Gastroesophageal sphincter (tissue), 4 donors: Measurements from ENCODE around the gene FGF1. TPM values are rescaled to one million over a fixed set of nuclear protein-coding genes. Genes with fewer than 3 reads are reported as not detected.

Source experiments
- ATAC-seq: fragments of 150-250 bp; one replicate; pipeline ENCODE4 v1.9.1; 2016; ENCODE audit warnings: mild to moderate bottlenecking, moderate library complexity
- H3K27ac ChIP-seq, 4 donors: fragments of 200-600 bp; sonication (generic) in 3 of 4; 1 replicate in 3 of 4; 2 replicates in 1 of 4; pipeline ENCODE4 v1.5.1; 2016 to 2019
- H3K27me3 ChIP-seq: fragments of 200-600 bp; sonication (generic); one replicate; pipeline ENCODE4 v1.5.1; 2019
- H3K36me3 ChIP-seq, 2 donors: fragments of 200-600 bp; sonication (generic); one replicate each; pipeline ENCODE4 v1.5.1; 2019; ENCODE audit warnings: control low read depth in 1 of 2
- H3K4me1 ChIP-seq, 3 donors: fragments of 200-600 bp; sonication (generic); 1 replicate in 2 of 3; 2 replicates in 1 of 3; pipeline ENCODE4 v1.5.1; 2016 to 2019; ENCODE audit warnings: control low read depth in 2 of 3
- H3K4me3 ChIP-seq, 2 donors: fragments of 200-600 bp; sonication (generic); one replicate each; pipeline ENCODE4 v1.5.1; 2019; ENCODE audit warnings: mild to moderate bottlenecking in 1 of 2, moderate library complexity in 1 of 2
- H3K9me3 ChIP-seq, 3 donors: fragments of 200-600 bp; sonication (generic); one replicate each; pipeline ENCODE4 v1.5.1; 2017 to 2019; ENCODE audit warnings: control low read depth in 2 of 3
- EP300 ChIP-seq: sonication (generic); formaldehyde crosslinking; IDR thresholded peaks from one replicate; pipeline ENCODE4 v1.6.1; 2017; ENCODE audit warnings: antibody characterized with exemption, mild to moderate bottlenecking
- POLR2A ChIP-seq, 2 donors: fragments of 450-650 bp; IDR thresholded peaks; one replicate each; pipeline ENCODE4 v1.6.1; 2017; ENCODE audit warnings: antibody characterized with exemption in 2 of 2, mild to moderate bottlenecking in 2 of 2, moderate library complexity in 1 of 2
- POLR2AphosphoS5 ChIP-seq: sonication (generic); formaldehyde crosslinking; IDR thresholded peaks from one replicate; pipeline ENCODE4 v1.6.1; 2017; ENCODE audit warnings: antibody characterized with exemption
- WGBS, 2 donors: methylation state at CpG; one replicate each; pipeline ENCODE4 v1.1.5; 2018; ENCODE audit warnings: low coverage in 1 of 2; 5-methylcytosine and 5-hydroxymethylcytosine counted together
- total RNA-seq, 4 donors: library from RNA; depleted of rRNA; stranded (reverse); fragments of >200 nt; gene quantifications; one replicate each; pipeline ENCODE4 v1.1.0, GENCODE V29; 2016
- TF ChIP-seq, protein P1 (sequence below), 4 experiments: fragments of 200-600 bp in 2 of 4; fragments of 450-650 bp in 2 of 4; sonication (generic) in 1 of 4; IDR thresholded peaks; one replicate each; pipeline ENCODE4 v1.5.1; 2017 to 2019; ENCODE audit warnings: antibody characterized with exemption in 4 of 4, mild to moderate bottlenecking in 2 of 4, moderate library complexity in 2 of 4

Gene FGF1
- total RNA-seq, 4 donors from 2014 or later: 0.16 to 4.2 (median 2.9) TPM

- H3K9me3 ChIP-seq: no peaks in the 10 kb centered on the region
- no peaks in the 10 kb centered on the region for H3K36me3 ChIP-seq
- WGBS, 2 donors: 88 to 89% methylated on average over 3 to 5 of the region's 5 CpGs
- TF ChIP-seq POLR2A (IDR thresholded peaks at IDR 0.05): no peak
- no peak for TF ChIP-seq EP300
- TF ChIP-seq POLR2AphosphoS5: no peak
- TF ChIP-seq, protein P1, sequence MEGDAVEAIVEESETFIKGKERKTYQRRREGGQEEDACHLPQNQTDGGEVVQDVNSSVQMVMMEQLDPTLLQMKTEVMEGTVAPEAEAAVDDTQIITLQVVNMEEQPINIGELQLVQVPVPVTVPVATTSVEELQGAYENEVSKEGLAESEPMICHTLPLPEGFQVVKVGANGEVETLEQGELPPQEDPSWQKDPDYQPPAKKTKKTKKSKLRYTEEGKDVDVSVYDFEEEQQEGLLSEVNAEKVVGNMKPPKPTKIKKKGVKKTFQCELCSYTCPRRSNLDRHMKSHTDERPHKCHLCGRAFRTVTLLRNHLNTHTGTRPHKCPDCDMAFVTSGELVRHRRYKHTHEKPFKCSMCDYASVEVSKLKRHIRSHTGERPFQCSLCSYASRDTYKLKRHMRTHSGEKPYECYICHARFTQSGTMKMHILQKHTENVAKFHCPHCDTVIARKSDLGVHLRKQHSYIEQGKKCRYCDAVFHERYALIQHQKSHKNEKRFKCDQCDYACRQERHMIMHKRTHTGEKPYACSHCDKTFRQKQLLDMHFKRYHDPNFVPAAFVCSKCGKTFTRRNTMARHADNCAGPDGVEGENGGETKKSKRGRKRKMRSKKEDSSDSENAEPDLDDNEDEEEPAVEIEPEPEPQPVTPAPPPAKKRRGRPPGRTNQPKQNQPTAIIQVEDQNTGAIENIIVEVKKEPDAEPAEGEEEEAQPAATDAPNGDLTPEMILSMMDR (IDR thresholded peaks at IDR 0.05): no peak
- no peak for ATAC-seq
- peaks cover 0 to 21% (median 11%) of the 10 kb centered on the region in 3 donors for H3K4me1 ChIP-seq
- no peak overlapping the region for H3K4me3 ChIP-seq
- H3K27me3 ChIP-seq: no peaks in the 10 kb centered on the region
- H3K27ac ChIP-seq: no peak overlapping the region
Measured at GRCh38 chr5:142680605-142681259, 5.2 kb downstream of the FGF1 start.

DNA sequence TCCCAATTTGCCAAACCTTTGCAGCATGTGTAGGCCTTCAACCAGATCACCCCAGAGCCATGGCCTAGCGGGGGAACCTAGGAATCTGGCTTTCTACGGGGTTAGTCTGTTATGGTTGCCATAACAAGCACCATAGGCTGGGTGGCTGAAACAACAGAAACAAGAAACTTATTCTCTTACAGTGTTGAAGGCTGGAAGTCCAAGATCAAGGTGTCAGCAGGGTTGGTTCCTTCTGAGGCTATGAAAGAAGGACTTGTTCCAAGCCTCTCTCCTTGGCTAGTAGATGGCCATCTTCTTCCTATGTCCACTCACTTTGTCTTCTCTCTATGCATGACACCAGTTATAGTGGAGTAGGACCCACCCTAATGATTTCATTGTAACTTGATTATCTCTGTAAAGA, 6.1 kb downstream of the FGF1 start:
- Histone ChIP-seq H3K36me3 (no peaks in the 10 kb centered on the region), H3K4me3 (no peak overlapping the region), H3K27ac (no peak overlapping the region), H3K9me3 (no peaks in the 10 kb centered on the region), H3K4me1 (peaks cover 0 to 11% (median 2%) of the 10 kb centered on the region in 3 donors), H3K27me3 (no peaks in the 10 kb centered on the region)
- 100% methylated on average over 1 of the region's 2 CpGs; no CpG with 5 or more reads in 1 of the 2 donors for WGBS, 2 donors
- no peak for ATAC-seq
- TF ChIP-seq POLR2A (IDR thresholded peaks at IDR 0.05) (no peak), EP300 (no peak), POLR2AphosphoS5 (no peak)
- TF ChIP-seq, protein P1 (IDR thresholded peaks at IDR 0.05): no peak

DNA sequence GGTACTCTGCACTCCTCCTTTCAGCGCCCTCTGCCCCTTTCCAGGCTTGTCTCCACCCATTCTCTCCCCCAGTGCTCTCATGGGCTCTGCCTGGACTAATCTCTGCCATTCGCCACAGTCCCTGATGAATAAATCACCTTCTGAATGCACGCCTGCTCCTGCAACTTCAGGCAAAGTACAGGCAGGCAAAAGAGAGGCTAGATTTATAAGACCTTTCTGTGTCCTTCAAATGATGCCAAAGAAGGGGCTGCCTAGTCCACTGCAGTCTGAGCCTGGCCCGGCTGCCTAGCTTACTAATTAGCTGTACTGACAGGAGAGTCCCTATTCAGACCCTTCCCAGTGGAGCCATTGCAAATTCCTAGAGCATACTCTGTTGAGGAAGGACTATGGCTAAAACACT, 7.4 kb downstream of the FGF1 start:
- 100% methylated on average over 2 to 4 of the region's 4 CpGs for WGBS, 2 donors
- Histone ChIP-seq H3K36me3 (no peaks in the 10 kb centered on the region), H3K4me1 (no peaks in the 10 kb centered on the region), H3K9me3 (no peaks in the 10 kb centered on the region), H3K4me3 (no peak overlapping the region), H3K27me3 (no peaks in the 10 kb centered on the region), H3K27ac (no peak overlapping the region)
- no peak for ATAC-seq
- TF ChIP-seq, protein P1 (IDR thresholded peaks at IDR 0.05): no peak
- TF ChIP-seq POLR2A (IDR thresholded peaks at IDR 0.05) (no peak), EP300 (no peak), POLR2AphosphoS5 (no peak)

DNA sequence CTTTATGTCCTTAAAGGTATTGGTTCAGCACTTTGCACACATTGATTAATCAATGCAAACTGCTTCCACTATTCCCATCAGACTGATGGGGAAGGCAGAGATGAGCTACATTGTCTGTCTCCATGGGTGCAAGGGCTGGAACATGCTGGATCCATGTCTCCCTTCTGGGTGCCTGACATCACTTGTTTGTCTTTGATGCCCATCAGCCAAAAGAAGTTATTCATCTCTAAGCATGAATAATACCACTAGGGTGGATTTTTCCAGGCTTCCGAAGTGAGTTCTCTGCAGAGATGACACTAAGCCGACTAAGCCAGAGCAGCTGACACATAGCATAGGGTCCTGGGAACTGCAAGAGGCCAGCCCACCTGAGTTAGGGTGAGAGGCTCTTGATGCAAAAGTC, 8.7 kb downstream of the FGF1 start:
- WGBS, 2 donors: 60 to 79% methylated on average over 1 to 2 of the region's 2 CpGs
- Histone ChIP-seq H3K27me3 (no peaks in the 10 kb centered on the region), H3K4me1 (no peaks in the 10 kb centered on the region), H3K36me3 (no peaks in the 10 kb centered on the region), H3K4me3 (no peak overlapping the region), H3K27ac (no peak overlapping the region), H3K9me3 (no peaks in the 10 kb centered on the region)
- TF ChIP-seq, protein P1 (IDR thresholded peaks at IDR 0.05): no peak
- TF ChIP-seq POLR2A (IDR thresholded peaks at IDR 0.05) (no peak), EP300 (no peak), POLR2AphosphoS5 (no peak)
- no peak for ATAC-seq

DNA sequence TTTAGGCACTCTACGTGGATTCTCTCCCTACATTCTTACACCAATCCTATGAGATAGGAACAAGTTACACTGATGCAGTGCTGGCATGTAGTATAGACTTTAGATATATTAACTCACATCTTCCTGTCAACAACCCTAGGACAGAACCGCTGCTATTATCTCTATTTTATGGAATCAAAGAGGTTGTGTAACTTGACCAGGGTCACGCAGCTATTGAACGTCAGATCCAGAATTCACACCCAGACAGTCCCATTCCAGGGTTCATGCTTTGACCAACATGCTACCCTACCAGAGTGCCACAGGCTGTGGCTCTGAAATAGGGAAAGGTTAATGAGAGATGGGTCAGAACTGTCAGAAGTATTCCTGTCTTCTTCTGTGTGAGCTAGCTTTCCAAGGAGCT, 9.6 kb downstream of the FGF1 start:
- no peaks in the 10 kb centered on the region for H3K9me3 ChIP-seq
- H3K27ac ChIP-seq: no peak overlapping the region
- WGBS, 2 donors: 84 to 100% methylated on average over 2 to 4 of the region's 4 CpGs
- H3K4me1 ChIP-seq: peaks cover 0 to 4% (median 0%) of the 10 kb centered on the region in 3 donors
- H3K27me3 ChIP-seq: no peaks in the 10 kb centered on the region
- H3K36me3 ChIP-seq: no peaks in the 10 kb centered on the region
- ATAC-seq: no peak
- no peak overlapping the region for H3K4me3 ChIP-seq
- no peak for TF ChIP-seq POLR2A (IDR thresholded peaks at IDR 0.05)
